NB4 (cell line): ENCODE measurements around the gene DLG1.

Experiments used
- CTCF ChIP-seq: IDR thresholded peaks from one replicate; pipeline ENCODE4 v1.5.1; 2012; ENCODE audit warnings: low read depth, low read length
- MAX ChIP-seq: IDR thresholded peaks from 2 replicates; pipeline ENCODE4 v1.6.1; 2011; ENCODE audit warnings: low read depth, low read length
- POLR2A ChIP-seq: IDR thresholded peaks from 2 replicates; pipeline ENCODE4 v1.6.1; 2011; ENCODE audit warnings: mild to moderate bottlenecking; ENCODE audit not compliant: insufficient read length; ENCODE audit errors: extremely low read depth

- no peak for TF ChIP-seq CTCF
- TF ChIP-seq POLR2A = no peak
- TF ChIP-seq MAX = no peak
Measured at GRCh38 chr3:197309528-197310361, 11.3 kb upstream of the DLG1 start.
